Loucy (cell line): Measurements from ENCODE around the gene MAPK7.

Experiments
- CTCF ChIP-seq: fragments of 200-600 bp; sonication (generic); conservative IDR thresholded peaks from 2 replicates; pipeline ENCODE4 v1.5.1; 2014; ENCODE audit warnings: mild to moderate bottlenecking, antibody characterized with exemption, low read length
- EZH2phosphoT487 ChIP-seq: fragments of 200-600 bp; IDR thresholded peaks from 2 replicates; pipeline ENCODE4 v1.6.1; 2018; ENCODE audit warnings: antibody characterized with exemption, mild to moderate bottlenecking, moderate library complexity, borderline replicate concordance

DNA sequence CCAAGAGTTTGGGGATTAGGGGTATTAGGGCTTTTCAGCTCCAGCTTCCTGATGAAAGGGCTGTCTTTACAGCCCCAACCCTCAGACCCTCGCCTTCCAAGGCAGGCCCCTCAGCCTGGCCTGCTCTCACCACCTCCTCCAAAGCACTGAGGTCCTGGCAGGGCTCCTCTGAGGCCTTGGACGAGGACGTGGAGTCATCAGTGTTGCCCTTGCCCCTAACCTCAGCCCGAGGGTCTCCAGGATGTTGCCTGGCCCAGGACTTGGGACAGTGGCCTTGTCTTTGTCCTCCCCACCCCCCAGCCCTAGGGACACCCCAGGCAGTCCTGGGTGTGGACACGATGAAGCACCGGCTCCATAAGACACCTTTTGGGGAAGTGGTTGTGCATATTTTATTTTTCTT, 44.0 kb upstream of the MAPK7 start:
- TF ChIP-seq CTCF (no peak), EZH2phosphoT487 (no peak)
